Gastrocnemius medialis (tissue), 4 donors: Measurements from ENCODE around the gene PRKN.

Experiments
- POLR2A ChIP-seq, 2 donors: fragments of 450-650 bp; IDR thresholded peaks; one replicate each; pipeline ENCODE4 v1.6.1; 2017; ENCODE audit warnings: antibody characterized with exemption in 2 of 2, mild to moderate bottlenecking in 2 of 2, moderate library complexity in 2 of 2
- TF ChIP-seq, protein P1 (sequence below), 5 experiments: fragments of 450-650 bp in 3 of 5; fragments of 200-600 bp in 2 of 5; sonication (generic) in 2 of 5; IDR thresholded peaks in 4 of 5; conservative IDR thresholded peaks in 1 of 5; 1 replicate in 4 of 5; 2 replicates in 1 of 5; pipeline ENCODE4 v1.5.1; 2016 to 2019; ENCODE audit warnings: antibody characterized with exemption in 5 of 5, mild to moderate bottlenecking in 3 of 5, moderate library complexity in 3 of 5

DNA sequence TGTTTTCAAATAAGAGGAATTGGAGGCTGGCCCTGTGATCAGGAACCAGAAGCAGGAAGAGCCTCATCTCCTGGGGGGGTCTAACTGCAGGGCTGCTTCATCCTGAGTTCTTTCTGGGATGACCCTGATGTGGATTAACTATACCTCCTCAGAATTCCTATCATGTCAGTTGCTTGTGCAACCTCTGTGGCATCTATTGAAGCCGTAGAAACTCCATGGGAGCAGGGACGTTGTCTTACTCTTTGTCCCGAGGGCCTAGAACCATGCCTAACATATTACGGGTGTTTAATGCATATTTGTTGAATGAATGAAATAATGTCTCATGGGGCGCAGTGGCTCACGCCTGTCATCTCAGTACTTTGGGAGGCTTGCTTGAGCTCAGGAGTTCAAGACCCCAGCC lies 1343.6 kb downstream of the PRKN start:
- no peak for TF ChIP-seq POLR2A (IDR thresholded peaks at IDR 0.05)
- TF ChIP-seq, protein P1, sequence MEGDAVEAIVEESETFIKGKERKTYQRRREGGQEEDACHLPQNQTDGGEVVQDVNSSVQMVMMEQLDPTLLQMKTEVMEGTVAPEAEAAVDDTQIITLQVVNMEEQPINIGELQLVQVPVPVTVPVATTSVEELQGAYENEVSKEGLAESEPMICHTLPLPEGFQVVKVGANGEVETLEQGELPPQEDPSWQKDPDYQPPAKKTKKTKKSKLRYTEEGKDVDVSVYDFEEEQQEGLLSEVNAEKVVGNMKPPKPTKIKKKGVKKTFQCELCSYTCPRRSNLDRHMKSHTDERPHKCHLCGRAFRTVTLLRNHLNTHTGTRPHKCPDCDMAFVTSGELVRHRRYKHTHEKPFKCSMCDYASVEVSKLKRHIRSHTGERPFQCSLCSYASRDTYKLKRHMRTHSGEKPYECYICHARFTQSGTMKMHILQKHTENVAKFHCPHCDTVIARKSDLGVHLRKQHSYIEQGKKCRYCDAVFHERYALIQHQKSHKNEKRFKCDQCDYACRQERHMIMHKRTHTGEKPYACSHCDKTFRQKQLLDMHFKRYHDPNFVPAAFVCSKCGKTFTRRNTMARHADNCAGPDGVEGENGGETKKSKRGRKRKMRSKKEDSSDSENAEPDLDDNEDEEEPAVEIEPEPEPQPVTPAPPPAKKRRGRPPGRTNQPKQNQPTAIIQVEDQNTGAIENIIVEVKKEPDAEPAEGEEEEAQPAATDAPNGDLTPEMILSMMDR (IDR thresholded peaks at IDR 0.05 in 4 of 5, conservative IDR thresholded peaks at IDR 0.05 in 1 of 5) = no peak
